HG03460 (cell line): ENCODE results near the gene TMEM80.

Source experiments
- ATAC-seq: cut with Tn5 transposase; IDR thresholded peaks from one replicate; pipeline ENCODE4 v1.9.1; 2021; ENCODE audit not compliant: unreplicated experiment

Gene TMEM80

DNA sequence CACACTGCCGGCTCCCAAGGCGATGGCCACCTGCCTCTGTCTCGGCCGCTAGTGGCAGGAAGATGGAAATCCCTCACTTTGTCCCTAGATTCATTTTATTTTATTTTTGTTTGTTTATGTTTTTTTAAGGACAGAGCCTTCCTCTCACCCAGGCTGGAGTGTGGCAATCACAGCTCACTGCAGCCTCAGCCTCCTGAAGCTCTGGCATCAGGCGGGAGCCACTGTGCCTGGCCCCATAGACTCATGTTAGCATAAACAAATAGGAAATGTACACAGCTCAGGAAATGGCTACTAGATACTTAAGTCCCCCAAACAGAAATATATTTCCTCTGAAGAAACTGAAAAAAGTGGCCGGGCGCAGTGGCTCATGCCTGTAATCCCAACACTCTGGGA is 3.5 kb downstream of the TMEM80 start:
- no peak for ATAC-seq

DNA sequence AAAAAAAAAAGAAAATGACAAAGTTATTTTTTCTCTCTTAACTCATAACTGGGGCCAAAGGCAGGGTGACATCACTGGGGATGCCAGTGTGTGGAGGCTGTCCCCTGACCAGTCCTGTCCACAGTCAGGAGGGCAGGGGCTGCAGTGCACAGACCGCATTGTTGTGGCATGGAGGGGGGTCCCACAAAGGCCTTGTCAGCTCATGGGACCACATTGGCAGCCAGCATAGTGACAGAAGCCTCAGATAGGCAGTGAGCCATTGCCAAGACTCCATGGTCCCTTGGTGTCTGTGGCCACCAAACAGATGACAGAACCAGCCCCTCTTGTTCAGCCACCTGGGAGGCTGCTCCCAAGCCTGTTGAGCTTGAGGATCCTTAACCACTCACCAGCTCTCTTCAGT is 4.1 kb downstream of the TMEM80 start:
- ATAC-seq: no peak

DNA sequence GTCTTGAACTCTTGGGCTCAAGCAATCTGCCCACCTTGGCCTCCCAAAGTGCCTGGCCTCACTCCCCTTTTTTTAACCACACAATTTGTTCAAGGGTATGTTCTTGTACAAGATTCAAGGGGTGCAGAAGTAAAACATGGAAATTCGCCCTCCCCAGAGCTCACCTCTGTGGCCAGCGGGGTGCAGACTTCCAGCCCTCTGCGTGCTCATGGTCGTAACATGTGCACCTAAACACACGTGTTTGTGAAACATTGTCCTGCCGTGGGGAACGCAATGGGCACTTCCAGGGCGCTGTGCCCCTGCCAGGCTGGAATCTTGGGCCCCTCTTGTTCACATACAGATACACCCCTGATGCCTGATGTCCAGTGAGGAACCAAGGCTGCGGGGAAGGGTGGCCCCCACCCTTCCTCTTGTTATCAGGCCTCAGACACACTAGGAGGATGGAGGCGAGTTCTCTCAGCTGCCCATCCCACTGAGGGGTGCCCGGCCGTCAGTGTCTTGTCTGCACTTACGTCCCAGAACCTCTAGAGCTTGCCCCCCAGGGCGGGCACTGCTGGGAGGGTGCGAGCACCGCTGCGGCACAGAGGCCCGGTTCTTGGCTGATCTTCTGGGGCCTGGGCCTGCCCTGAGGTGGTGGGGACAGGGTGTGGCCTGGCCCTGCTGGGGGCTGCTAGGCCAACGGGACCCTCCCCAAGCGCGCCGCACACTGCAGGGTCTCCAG is 6.3 kb downstream of the TMEM80 start:
- no peak for ATAC-seq

DNA sequence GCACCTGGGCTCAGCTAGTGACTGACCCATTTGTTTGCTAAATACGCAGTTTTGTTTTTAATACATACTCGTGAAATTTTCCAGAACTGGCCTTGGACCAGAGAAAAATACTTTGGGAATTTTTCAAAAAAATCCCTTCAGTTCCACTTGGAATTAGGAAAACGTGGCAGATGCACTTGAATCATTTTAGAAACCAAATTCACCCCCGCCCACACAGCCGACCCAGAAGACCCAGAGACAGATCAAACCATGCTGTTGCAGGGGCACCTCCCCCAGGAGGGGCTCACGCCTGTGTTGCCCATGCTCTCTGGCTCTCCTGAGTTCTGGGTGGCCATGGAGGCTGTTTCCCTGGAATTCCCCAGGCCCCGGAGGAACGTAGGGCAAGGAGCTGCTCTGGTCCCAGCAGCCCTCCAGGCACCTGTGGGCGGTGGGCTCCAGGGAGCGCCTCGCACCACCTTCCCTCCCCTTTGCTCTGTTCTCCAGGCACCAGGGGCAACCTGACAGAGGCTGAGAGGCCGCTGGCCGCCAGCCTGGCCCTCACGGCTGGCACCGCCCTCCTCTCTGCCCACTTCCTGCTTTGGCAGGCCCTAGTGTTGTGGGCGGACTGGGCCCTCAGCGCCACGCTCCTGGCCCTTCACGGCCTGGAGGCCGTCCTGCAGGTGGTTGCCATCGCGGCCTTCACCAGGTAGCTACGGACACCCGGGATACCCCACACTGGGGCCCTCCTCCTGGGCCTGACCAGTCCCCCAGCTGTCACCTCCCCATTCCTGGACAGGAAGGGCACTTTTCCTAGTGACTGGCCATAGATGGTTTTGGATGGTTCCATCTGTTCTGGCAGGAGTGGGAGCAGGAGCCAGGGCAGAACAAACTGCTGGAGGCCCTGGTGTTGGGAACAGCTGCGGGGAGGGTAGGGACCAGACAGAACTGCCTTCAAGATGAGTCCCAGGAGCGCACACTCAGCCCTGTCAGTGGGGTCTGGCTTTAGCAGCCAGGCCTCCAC is 7.1 kb downstream of the TMEM80 start:
- no peak for ATAC-seq

DNA sequence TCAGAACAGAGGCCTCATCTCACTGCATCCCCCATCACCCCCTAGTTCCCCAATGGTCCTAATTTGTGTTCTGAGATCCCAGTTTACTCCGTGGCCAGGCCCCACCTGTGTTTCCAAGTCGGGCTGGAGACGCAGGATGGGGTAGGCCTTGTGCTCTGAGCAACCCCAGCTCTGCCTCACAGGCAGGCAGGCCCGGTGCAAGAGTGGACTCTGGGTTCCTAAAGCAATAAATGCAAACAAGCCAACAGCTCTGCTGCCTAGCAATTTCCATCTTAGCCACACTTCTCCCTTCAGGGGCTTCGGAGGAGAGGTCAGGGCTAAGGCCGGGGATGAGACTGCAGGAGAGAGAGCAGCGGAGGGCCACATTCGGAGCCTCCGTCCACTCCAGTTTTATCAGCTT is 7.9 kb downstream of the TMEM80 start:
- ATAC-seq: no peak

DNA sequence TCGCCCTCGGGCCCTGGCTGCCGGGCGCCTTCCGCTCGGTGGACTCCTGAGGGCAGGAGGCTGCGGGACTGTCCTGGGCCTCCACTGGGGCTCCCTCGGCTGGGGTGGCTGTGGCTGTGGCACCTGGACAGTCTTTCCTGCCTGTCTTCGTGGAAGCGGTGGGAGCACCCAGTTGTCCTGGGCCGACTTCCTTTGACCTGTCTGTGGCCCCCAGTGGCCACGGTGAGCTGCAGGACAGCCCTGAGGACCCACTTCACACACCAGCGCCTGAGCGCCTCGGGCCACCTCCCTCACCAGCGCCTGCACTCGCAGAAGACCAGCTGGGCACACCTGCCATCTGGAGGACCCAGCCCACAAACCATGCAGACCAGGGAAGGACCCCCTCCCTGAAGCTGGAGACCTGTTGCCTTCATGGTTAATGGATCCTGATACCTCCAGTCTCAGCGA is 8.6 kb downstream of the TMEM80 start:
- no peak for ATAC-seq

DNA sequence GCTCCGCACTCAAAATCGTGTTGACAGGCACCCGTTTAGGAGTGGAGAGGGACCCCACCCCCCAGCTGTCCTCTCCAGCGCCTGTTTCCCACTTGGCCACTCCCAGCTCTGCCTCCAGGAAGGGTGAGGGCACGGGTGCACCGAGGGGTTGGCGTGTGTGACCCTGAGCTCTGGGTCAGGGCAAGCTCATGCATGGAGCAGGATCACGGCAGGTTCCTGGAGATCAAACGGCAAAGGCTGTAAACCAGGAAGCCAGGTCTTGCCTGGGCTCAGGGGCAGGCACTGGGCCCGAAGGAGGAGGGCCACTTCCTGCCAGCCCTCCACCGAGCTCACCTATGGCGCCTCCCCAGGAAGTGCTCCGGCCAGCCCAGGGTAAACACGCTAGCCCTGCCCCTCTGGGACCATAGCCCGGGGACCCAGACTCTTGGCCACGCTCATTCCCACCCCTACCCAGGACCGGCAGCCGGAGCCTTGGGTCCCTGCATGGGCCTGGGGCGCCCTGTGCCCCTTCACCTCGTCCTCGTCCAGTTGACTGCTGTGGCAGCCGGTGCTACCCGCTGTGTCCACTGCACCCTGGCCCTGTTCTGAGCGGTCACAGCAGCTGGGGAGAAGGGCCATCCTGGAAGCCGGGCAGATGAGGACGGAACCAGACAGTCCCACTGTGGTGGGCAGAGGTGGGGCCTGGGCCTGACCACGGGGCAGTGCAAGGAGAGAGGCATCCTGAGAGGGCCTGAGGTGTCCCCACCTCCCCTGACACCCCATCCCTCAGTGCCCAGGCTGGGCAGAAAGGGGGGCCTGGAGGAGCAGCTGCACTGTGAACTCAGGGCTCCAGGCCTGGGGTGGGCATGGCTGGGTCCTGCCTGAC is 9.4 kb downstream of the TMEM80 start:
- ATAC-seq: no peak

DNA sequence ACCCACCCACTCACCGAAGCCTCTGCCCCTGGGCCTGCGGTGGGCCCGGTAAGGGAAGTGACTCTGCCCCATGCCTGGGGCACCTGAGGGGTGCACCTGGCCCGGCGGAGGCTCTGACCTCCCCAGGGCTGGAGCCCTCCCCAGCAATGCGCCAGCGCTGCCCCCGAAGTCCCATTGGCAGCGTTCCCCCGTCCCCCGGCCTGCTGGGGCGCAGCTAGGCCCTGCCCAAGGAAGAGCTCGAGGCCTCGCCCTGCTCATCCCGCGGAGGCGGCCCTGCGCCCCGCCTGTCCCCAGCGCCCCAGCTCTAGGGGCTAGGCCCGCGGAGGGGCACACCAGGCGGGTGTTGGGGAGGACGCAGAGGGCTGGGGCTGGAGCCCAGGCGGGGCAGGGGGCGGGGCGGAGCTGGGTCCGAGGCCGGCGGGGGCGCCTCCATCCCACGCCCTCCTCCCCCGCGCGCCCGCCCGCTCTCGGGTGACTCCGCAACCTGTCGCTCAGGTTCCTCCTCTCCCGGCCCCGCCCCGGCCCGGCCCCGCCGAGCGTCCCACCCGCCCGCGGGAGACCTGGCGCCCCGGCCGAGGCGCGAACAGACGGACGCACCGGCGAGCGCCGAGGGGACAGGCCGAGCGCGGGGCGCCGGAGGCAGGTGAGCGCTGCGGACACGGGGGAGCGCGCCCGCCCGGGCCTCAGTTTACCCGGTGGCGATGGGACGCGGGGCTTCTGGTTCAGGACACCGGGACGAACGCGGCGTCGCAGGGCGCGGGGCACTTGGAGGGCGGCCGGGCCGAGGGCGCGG is 10.2 kb downstream of the TMEM80 start, which contains the start of gene EPS8L2:
Gene EPS8L2 (plus strand): TSS at position 586 of the 793 bp plus-strand sequence. CDS start 3,177 bp downstream, outside the sequence.
- no peak for ATAC-seq

DNA sequence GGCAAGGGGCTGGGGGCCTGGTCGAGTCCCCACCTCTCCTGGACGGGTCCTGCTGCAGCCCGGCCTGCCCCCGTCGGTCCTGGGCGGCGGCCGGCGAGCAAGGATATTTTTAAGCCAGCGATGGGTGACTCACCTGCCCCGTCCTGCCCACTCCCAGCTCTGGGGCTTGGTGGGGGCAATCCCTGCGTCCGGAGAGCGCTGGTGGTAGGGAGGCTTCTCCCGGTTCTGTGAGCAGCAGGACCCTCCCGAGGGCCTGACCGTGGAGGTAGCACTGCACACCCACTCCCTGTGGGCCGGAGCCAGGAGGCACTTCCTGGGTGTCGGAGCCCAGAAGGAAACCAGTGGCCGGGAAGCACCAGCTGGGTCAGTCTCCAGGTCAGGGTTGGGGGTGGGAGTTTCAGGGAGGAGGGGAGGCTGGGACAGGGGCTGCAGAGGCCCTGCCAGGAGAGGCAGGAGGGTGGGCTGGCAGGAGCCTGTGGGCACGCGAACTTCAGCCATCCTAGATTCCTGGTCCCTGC is 10.9 kb downstream of the TMEM80 start:
- no peak for ATAC-seq

DNA sequence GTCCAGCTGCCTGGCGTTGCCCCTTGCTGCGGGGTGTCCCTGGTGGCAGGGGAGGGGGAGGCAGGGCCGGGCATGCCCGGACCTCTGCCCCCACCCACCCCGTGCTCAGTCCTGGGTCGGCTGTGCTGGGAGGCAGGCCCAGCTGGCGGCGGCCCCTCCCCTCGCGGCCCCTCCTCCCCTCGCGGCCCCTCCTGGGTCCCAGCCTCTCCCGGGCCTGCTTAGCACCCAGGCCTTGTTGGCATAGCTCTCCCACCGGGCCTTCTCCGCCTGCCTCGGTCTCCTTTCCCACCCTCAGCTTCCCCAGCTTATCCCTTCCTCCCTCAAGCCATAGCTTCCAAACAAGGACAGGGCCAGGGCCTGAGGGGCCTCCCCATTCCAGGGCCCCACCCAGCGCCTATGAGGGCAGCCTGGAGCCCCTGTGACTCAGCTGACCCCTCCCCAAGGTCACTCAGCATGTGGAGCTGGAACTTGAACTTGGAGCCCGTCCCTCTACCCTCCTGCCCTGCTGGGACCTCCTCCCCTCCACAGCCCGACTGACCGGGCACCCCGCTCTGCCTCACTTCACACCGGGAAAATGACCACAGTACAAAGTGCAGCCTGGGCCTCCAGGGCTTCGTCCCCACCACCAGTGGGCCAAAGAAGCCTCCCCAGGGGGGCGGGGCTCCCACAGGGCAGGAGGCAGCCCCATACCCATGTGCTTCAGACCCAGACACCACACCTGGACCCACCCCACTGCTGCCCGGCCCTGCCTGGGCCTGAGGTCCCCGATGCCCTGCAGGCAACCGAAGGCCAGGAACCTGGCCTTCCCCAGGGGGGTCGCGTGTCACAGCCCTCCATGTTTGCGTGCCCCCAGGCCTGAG is 11.6 kb downstream of the TMEM80 start:
- ATAC-seq: no peak

DNA sequence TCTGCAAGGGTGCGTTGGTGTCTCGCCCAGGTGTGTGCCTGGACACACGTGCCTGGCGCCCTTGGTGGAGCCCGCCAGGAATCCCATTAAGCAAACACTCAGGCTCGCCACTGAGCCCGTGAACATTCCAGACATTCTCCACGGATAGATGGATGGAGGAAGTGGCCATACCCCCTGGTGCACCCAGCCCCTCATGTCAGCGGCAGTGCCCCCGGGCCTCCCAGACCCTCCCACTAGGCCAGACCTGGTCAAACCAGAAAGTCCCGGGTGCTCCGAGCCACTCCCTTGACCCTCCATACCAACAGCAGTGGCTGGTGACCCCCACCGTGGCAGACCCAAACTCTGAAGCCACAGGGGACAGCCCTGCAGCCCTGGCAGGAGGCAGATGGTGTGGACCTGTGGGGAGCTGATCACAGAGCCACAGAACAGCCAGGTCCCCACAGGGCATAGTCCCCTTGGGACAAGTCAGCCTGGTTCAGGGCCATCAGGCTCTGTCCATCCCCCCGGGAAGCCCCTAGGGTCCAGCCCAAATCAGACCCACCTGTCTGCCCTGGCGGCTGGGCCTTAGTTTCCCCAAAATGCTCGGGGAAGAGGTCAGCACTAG is 12.3 kb downstream of the TMEM80 start:
- no peak for ATAC-seq

DNA sequence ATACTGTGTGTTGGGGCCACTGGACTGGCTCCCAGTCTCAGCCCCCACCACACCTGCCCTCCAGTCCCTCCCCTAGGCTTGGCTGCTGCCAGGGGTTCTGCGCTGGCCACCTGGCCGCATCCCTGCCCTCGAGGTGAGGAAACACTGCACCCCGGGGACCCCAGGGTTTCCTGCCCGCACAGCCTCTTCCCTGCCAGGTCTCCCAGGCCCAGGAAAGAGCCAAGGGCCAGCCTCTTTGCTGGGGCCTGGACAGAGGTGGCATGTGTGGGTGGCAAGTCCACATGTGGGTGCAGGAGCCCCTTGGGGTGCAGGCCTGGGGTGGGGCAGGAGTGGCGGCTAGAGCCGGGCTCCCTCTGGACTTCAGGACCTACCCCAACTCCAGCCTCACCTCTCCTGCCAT is 12.9 kb downstream of the TMEM80 start:
- ATAC-seq: no peak

DNA sequence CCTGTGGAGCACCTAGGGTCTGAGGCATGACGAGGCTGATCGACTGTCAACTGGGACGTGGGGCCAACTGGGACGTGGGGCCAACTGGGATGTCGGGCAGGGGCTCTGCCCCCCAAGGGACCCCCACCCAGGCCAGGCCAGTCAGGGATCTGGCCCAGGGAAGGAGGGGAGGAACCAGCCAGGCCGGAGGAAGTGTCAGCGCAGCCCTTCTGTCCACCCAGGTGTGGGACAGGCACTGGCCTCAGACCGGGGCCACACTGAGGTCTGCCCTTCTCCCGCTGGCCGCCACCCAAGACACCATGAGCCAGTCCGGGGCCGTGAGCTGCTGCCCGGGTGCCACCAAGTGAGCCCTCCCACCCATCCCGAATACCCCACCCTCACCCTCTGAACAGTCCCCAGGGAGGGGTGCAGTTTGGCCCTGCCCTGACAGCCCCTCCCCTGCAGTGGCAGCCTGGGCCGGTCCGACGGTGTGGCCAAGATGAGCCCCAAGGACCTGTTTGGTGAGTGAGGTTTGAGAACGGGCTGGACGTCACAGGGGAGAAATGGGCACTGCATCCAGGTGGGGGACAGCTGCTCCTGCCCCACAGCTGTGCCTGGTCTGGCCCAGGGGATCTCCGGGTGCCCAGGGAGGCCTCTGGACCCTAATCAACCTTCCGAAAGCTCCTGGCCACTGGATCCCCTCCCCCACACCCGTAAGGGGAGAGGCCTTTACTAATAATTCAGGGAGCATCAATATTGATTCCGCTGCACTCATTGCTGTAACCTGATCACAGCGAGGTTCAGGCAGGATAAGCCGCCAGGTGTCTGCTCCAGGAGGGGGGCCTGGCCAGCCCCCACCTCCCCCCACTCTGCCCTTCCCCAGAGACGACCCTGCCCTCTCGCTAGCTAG is 13.7 kb downstream of the TMEM80 start:
- no peak for ATAC-seq

DNA sequence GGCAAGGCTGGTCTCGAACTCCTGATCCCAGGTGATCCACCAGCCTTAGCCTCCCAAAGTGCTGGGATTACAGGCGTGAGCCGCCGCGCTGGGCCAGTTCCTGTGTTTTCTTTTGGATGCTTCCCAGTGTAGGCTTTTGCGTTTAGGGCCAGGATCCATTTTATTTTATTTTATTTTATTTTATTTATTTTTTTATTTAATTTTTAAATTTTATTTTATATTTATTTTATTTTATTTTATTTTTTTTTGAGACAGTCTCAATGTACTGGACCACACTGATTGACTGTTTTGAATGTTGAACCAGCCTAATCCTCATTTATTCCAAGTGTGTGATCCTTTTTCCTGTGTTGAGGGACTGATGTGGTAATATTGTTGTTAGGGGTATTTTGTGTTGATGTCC is 18.8 kb downstream of the TMEM80 start:
- no peak for ATAC-seq

DNA sequence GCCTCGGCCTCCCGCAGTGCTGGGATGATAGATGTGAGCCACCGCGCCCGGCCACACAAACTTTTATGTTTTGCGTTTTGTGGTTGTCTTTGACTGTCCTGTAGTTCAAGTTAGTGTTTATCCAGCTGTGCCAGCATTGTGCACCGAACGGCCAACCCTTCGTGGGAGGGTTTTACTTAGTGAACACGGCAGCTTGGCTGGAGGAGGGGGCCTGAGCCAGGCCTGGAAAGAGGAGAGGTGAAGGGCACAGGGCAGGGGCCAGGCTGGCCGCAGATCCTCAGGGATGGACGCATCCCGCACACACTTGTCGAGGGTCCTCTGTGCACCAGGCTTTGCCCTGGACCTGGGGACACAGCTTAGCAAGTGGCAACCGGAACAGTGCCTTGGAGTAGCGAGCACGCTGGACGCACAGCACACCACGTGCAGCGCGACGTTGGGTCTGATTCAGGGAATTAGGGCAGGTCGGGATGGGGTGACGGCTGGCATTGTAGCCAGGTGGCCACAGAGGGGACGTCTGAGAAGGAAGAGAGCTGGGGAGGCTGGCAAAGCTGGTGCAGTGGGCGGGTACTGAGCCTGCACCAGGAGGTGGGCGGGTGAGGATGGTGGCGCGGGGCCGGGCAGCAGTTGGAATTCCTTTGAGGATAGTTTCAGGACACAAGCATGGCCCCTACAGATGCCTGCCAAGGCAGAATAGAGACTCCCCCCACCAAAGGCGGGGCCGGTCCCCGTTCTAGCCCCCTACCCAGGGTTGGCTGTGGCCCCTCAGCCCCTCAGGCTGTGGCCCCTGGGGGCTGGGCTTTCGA is 23.8 kb downstream of the TMEM80 start:
- no peak for ATAC-seq

DNA sequence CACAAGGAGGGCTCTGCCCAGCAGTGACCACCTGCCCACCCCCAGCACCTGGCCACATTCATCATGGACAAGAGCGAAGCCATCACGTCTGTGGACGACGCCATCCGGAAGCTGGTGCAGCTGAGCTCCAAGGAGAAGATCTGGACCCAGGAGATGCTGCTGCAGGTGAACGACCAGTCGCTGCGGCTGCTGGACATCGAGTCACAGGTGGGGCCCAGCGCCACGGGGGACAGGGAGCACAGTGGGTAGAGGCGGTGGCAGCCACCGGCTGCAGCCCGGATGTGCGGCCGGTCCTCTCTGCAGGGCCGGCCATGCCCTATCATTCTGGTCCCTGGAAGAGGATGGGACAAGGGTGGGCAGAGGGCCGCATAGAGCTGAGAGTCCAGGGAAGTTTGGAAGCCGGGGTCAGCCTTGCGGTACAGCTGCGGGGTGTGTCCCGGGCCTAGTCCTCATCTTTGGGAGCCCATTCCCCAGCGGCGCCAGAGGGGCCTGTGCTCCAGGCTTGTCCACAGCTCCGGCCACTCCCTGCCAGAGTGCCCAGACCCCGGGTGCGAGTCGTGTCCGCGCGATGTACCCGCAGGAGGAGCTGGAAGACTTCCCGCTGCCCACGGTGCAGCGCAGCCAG is 24.5 kb downstream of the TMEM80 start:
- no peak for ATAC-seq
